Skin epidermis (tissue), 12 donors: ENCODE measurements around the gene ZNF486.
A peak's percentile ranks its signal among the peaks of the same experiment; 100 is the strongest.
"Not testable (repeated sequence)": the region's sequence is repeated elsewhere in the genome, so short reads cannot be mapped to it uniquely, and the experiment has no call there.

Experiments
- H3K27ac ChIP-seq, 21 experiments: fragments of 200-600 bp; sonication (generic) in 11 of 21; one replicate each; pipeline ENCODE4 v1.5.0; 2020; ENCODE audit warnings: mild to moderate bottlenecking in 3 of 21, inconsistent platforms in 2 of 21, moderate library complexity in 2 of 21
- H3K4me3 ChIP-seq, 7 experiments: fragments of 200-600 bp; sonication (generic) in 2 of 7; one replicate each; pipeline ENCODE4 v1.5.0; 2020; ENCODE audit warnings: inconsistent platforms in 2 of 7, mild to moderate bottlenecking in 2 of 7, moderate library complexity in 1 of 7

Gene ZNF486

DNA sequence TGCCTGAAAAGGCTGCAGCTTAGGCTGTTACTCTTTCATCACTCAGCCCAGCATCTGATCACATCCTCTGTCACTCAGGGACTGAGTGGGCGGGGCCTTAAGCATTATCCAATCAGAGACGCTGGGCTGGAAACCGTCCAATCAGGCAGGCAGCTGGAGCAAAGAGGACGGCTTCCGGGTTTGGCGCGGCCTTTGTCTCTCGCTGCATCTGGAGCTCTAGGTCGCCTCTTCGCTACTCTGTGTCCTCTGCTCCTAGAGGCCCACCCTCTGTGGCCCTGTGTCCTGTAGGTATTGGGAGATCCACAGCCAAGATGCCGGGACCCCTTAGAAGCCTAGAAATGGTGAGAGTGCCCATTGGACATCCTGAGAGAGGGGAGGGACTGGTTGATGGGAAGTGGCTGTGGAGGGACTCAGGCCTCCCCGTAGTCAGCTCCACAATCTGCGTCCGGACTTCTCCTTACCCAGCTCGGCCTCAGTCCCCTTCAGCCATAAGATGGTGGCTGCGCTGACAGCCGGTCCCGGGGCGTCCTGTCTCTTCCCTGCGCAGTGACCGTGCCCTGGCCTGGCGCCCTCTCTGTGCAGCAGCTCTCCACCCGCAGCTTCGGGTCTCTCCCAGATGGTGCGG is at the start of gene ZNF486:
Gene ZNF486 (plus strand): TSS at position 195 of the 625 bp plus-strand sequence. CDS start 117 bp downstream, at position 312.
- peak within 1 kb of the TSS in 19 of 21 experiments; percentile 14 to 83 (median 70) for H3K27ac ChIP-seq
- H3K4me3 ChIP-seq, result peak within 1 kb of the TSS; percentile 40 to 68 (median 55)

- not testable (repeated sequence) for H3K4me3 ChIP-seq, H3K27ac ChIP-seq
Observed at GRCh38 chr19:20118064-20118839, 48.8 kb upstream of the ZNF486 start.

DNA sequence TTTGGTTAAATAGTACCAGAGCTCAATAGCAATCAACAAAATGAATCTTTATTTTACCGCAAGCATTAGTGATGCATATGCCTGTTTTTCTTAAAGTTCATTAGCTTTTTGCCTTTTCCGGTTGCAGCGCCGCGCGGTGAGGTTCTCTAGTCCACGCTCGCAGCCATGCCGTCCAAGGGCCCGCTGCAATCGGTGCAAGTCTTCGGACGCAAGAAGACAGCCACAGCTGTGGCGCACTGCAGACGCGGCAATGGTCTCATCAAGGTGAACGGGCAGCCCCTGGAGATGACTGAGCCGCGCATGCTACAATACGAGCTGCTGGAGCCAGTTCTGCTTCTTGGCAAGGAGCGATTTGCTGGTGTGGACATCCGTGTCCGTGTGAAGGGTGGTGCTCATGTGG is 42.1 kb upstream of the ZNF486 start:
- Histone ChIP-seq H3K4me3 (no peak overlapping the region), H3K27ac (no peak overlapping the region)

DNA sequence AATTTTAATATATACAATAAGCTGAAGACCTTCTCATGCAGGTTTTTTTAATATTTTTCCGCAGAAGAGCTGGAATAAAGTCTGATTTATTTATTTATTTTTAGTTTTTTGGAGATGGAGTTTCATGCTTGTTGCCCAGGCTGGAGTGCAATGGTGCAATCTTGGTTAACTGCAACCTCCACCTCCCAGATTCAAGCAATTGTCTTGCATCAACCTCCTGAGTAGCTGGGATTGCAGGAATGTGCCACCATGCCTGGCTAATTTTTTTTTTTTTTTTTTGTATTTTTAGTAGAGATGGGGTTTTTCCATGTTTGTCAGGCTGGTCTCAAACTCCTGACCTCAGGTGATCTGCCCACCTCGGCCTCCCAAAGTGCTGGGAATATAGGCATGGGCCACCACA is 34.1 kb upstream of the ZNF486 start:
- not testable (repeated sequence) for H3K27ac ChIP-seq, H3K4me3 ChIP-seq

- H3K4me3 ChIP-seq, H3K27ac ChIP-seq: not testable (repeated sequence)
Observed at GRCh38 chr19:20137714-20138113, 29.3 kb upstream of the ZNF486 start.

- Histone ChIP-seq H3K27ac (no peak overlapping the region), H3K4me3 (no peak overlapping the region)
Observed at GRCh38 chr19:20151617-20152145, 15.3 kb upstream of the ZNF486 start.

DNA sequence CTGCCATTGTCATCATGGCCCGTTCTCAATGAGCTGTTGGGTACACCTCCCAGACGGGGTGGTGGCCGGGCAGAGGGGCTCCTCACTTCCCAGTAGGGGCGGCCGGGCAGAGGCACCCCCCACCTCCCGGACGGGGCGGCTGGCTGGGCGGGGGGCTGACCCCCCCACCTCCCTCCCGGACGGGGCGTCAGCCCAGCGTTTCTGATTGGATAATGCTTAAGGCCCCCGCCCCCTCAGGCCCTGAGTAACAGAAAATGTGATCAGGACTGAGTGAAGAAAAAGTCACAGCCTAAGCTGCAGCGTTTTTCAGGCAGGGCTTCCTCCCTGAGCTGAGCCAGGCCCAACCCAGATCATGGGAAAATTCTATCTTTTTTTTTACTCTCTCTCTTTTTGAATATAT is 14.5 kb upstream of the ZNF486 start:
- H3K27ac ChIP-seq, H3K4me3 ChIP-seq: not testable (repeated sequence)

GRCh38 chr19:20153281-20153680 is 13.7 kb upstream of the ZNF486 start:
- Histone ChIP-seq H3K27ac (no peak overlapping the region), H3K4me3 (no peak overlapping the region)

GRCh38 chr19:20154636-20155035 is 12.4 kb upstream of the ZNF486 start:
- H3K27ac ChIP-seq, result no peak overlapping the region
- no peak overlapping the region for H3K4me3 ChIP-seq

DNA sequence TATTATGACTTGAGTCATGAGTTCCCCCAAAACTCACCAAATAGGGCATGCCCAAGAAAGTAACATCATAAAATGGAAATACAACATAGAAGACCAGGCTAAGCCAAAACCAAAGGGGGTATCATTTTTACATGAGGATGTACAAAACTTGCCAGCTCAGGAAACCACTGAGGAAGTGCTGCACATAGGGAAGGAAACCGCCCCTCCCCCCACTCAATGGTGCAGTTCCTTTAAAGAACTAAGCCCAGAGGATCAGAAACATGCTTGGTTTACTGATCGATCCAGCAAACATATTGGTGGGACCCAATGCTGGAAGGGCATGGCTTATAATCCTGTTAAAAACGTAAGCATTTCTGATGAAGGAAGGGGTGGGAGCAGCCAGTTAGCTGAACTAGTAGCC is 4.2 kb upstream of the ZNF486 start:
- Histone ChIP-seq H3K27ac (no peak overlapping the region), H3K4me3 (no peak overlapping the region)

DNA sequence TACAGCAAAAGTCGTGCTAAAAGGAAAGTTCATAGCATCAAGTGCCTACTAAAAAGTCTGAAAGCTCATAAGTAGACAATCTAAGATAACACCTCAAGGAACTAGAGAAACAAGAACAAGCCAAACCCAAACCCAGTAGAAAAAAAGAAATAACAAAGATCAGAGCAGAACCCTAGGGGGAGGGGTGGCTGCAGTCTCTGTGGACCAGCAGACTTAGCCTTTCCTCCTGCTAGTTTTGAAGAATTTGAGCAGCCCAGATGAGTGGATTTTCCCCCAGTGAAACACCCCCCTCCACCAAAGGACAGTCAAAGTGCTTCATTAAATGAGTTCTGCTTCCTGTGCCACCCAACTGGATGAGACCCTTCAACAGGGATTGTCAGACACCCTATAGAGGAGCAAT is 2.6 kb upstream of the ZNF486 start:
- Histone ChIP-seq H3K4me3 (no peak overlapping the region), H3K27ac (no peak overlapping the region)

DNA sequence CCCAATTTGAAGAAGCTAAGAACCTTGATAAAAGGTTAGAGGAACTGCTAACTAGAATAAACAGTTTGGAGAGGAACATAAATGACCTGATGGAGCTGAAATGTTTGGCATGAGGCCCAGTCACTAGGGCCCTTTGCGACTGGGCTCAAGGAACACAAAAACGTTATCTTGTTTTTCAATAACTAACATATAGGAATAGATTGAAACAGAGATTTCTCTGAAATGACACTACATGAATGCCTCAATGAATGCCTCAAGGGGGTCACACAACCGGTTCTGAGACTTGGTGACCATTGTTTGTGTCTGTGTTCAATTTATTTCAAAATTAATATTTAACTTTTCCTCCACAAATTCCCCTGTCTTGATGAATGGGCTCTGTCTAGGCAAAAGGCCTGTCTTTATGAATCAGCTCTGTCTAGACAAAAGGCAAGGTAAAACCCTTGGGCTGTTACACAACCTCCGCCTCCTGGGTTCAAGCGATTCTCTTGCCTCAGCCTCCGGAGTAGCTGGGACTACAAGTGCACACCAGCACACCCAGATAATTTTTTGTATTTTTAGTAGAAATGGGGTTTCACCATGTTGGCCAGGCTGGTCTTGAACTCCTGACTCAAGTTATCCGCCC is 932 bp upstream of the ZNF486 start:
- no peak overlapping the region for H3K4me3 ChIP-seq
- H3K27ac ChIP-seq, result no peak overlapping the region

- peak overlapping the region in 19 of 21 experiments; percentile 14 to 83 (median 70) for H3K27ac ChIP-seq
Observed at GRCh38 chr19:20167651-20168122, 673 bp downstream of the ZNF486 start.

DNA sequence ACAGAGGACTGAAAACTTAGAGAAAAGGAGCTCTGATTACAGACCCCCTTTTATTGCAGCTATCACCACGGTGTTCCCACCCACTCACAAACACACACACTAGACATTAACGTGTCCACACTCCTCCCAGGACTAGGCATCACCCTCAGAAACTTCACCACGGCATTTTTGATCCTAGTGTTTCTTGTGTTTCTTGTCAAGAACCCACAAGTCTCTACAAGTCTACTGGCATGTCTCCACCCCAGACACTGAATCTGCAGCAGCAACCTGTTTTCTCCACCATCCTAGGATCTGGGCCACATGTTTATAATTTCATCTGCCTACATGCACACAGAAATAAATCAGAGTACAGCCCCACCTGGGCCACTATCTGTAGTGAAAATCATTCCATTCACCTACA is 4.3 kb downstream of the ZNF486 start:
- H3K27ac ChIP-seq, result peak overlapping the region in 1 of 21 experiments; percentile 10
- no peak overlapping the region for H3K4me3 ChIP-seq

More at GRCh38 chr19:20167651-20168122, 673 bp downstream of the ZNF486 start:
- peak overlapping the region; percentile 40 to 68 (median 55) for H3K4me3 ChIP-seq

DNA sequence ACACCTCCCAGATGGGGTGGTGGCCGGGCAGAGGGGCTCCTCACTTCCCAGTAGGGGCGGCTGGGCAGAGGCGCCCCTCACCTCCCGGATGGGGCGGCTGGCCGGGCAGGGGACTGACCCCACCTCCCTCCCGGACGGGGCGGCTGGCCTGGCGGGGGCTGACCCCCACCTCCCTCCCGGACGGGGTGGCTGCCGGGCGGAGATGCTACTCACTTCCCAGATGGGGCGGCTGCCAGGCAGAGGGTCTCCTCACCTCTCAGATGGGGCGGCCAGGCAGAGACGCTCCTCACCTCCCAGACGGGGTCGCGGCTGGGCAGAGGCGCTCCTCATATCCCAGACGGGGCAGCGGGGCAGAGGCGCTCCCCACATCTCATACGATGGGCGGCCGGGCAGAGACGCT is 8.8 kb downstream of the ZNF486 start:
- not testable (repeated sequence) for H3K4me3 ChIP-seq, H3K27ac ChIP-seq

DNA sequence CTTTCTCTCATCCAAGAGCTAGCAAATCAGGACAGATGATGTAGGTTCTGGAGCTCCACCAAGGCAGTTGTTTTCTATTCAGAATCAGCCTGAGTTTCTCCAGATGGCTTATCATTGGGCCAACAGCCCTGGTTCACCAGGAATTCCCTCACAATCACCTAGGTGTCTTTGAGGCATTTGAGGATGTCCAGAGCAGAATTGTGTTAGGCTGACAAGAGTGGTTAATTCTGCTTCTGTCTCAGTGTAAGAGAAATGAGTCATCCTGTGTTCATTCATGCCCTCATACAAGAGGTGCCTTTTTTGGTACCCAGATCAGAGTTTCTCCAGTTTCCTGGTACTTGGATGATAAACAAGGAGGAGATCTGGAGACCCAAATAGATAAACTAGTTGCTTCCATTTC is 12.9 kb downstream of the ZNF486 start:
- H3K27ac ChIP-seq, H3K4me3 ChIP-seq: not testable (repeated sequence)

DNA sequence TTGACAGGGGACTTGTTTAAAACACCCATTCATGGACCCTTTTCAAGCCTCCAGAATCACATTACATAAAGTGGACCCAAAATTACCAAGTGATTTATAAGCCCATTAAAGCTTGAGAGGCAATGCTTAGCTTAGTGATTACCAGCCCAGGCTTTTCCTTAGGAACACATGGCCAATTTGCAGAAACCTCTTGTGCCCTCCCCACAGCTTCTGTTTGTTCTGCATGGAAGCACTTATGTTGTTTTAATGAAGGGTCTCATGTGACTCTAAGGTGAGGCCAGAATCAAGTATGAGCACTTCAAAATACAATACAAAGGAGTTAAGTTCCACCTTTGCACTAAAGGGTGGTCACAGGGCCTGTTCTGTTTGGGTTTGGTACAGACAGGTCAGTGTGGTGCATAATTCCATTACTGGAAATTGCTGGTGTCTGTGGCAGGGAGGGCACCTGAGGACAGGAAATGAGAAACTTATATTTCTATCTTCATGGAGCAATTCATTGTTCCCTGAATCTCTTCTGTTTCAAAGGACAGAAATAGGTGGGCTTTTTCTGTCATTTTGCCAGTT is 15.3 kb downstream of the ZNF486 start:
- H3K27ac ChIP-seq, result no peak overlapping the region
- H3K4me3 ChIP-seq, result no peak overlapping the region

GRCh38 chr19:20186174-20186573 is 19.2 kb downstream of the ZNF486 start:
- no peak overlapping the region for H3K4me3 ChIP-seq
- H3K27ac ChIP-seq, result no peak overlapping the region

DNA sequence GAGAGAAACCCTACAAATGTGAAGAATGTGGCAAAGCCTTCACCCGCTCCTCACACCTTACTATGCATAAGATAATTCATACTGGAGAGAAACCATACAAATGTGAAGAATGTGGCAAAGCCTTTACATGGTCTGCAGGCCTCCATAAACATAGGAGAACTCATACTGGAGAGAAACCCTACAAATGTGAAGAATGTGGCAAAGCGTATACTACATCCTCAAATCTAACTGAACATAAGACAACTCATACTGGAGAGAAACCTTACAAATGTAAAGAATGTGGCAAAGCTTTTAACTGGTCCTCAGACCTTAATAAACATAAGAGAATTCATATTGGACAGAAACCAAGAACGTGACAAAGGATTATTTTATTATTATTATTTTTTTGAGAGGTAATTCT is 30.7 kb downstream of the ZNF486 start:
- Histone ChIP-seq H3K4me3 (no peak overlapping the region), H3K27ac (no peak overlapping the region)

GRCh38 chr19:20209051-20209450 is 42.0 kb downstream of the ZNF486 start:
- Histone ChIP-seq H3K27ac (no peak overlapping the region), H3K4me3 (no peak overlapping the region)
